NCI-H2029 (cell line): ENCODE results near the gene DLG4.
A peak's percentile ranks its signal among the peaks of the same experiment; 100 is the strongest.

Experiments used
- DNase-seq: peaks from one replicate; lab custom pipeline; 2025; lab: John Stamatoyannopoulos, UW

The DLG4 gene

DNA sequence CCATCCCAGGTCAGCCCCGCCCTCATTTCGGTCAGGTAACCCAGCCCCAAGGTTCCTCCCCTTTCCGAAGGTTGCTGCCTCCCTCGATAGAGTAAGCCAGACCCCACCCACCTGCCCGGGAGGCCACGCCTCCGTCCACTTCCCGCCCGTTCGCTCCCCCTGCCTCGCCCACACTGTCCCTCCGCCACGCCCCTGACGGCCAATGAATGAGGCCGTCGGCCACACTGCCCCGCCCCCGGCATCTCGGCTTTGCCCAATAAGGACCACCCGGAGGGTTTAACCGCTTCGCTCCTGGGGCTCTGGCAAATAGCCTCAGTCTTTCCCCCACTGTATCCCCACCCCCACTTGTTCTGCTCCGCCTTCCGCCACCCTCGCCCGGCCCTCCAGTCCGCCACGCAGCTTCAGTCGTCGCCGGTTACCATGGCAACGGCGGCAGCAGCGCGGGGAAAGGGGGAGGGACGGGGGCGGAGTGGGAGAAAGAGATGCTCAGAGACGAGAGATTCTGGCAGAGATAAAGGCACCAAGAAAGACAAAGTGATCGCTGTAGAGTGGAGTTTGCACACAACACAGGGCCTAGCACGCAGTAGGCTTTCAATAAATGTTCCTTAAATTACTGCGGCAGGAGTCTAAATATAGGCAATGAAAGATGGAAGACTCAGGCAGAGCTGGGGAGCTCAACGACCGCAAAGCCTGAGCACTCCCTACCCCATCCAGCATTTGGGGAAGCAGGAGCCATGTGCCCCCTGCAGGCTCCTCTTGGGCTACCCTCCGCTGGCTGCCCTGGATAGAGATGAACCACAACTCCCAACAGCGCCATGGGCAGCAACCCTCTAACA, 5.1 kb downstream of the DLG4 start:
- peak; percentile 85 for DNase-seq

DNA sequence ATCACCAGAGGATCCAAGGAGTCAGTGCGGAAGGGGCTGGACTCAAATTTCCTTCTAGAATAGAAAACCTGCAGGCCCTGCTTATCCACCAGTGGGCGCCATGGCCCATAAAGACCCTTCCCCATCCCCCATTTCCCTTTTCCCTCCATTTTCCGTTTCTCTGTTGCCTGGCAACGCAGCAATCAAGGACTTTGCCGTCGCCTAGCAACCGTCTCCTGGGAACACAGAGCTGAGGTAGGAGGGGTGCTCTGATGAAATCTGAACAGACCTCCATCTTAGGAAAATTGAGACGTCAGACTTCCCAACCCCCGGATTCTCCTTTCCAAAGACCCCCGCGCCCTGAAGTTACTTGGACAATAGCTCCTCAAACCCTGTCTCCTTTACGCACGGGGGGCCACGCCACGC, 5.7 kb downstream of the DLG4 start:
- DNase-seq = peak; percentile 74

DNA sequence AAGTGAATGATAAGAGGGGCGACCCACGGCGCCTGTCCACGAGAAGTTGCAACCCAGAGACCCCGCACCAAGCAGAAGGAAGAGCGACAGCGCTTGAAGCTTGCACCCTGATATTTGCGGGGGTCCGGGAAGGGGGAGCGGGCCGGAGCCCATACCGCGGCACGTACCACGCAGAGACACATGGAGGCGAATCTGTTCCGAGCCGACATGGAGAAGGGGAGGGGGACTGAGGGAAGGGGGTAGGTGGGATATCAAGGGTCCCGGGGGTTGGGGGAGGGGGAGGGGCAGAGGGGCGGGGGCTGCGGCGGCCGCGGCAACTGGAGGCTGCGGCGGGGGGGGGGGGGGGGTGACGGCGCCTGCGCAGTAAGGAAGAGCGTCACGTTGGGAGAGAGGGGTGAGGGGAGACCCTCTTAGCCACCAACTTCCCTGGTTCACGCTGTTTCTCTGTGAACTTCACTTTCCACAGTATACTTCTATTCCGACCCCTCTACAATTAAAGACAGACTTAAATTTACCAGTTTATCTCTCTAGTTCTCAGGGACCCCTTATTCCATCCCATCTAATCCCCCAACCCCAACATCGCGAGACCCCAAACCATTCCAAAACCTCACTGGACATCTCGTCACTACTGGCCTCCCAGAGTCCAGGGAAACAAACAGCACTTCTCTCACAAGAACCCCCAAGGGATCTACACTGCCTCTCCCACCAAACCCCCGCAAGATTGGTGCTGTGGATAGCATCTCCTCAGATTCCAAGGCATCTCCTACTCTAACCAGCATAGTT, 8.0 kb downstream of the DLG4 start:
- no peak for DNase-seq

DNA sequence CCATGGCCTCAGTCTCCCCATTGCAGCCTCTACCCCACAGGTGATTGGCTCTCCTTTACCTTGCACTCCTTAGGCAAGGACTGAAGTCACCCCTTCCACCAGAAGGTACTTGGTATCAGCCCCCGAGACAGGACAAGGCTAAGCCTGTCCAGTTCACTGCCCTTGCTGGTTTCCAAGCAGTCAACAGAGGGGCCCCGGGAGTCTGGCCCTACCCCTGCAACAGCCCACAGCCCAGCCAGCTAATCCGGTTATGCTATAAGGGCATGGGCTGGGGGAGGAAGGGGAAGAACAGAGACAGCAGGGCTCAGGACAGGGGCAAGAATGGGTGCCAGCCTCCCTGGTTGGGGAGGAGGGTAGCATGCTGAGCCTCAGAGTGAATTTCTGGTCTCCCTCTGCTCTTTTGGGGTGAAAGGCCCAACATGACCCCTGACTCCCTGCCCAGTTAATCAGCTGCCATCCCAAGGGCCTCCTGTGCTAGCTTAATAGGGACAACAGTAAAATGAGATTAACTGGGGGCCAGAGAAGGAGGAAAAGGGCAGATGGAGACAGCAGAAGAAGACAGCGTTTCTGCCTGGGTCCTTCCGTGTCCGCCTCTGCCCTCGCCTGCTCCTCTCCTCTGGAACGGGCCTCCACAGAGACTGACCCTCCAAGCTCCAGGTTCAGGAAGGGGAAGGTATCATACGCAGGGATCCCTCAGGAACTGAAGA, 10.7 kb downstream of the DLG4 start:
- DNase-seq = no peak

- no peak for DNase-seq
Observed at GRCh38 chr17:7208027-7208571, 11.5 kb downstream of the DLG4 start.

DNA sequence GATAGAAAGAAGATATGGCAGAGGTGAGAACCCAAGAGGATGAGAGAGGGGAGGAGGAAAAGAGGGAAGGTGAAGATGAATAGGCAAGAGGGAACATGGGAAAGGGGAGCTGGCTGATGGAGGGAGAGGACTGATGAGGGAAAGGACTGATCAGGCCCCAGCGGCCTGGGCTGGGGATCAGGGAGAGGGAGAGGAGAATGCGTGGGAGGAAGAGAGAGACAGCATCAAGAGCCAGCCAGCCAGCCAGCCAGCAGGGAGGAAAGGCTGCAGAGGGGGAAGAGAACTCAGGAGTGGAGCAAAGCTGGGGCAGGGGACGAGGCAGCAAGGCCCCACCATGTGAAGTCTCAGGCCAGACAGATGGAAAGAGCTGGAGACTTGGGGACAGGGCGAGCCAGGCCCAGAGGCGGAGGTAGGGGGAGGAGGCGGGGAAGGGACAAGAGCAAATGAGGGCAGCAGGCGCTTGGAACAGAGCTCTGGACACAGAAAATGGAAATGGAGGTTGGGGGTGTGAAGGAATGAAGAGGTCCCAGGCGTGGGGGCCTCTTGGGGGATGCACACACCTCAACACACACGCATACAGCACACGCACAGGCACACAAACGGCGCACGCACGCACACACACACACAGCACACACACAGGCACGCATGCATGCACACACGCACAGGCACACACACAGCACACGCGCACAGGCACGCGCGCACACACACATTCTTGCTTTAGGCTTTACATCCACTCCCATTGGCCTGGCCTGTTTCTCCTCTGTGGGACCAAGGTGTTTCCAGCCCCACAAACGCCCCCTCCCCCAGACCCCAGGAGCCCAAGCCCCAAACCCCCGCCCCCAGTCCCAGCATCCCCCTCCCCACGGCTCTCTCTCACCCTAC, 12.3 kb downstream of the DLG4 start:
- no peak for DNase-seq

DNA sequence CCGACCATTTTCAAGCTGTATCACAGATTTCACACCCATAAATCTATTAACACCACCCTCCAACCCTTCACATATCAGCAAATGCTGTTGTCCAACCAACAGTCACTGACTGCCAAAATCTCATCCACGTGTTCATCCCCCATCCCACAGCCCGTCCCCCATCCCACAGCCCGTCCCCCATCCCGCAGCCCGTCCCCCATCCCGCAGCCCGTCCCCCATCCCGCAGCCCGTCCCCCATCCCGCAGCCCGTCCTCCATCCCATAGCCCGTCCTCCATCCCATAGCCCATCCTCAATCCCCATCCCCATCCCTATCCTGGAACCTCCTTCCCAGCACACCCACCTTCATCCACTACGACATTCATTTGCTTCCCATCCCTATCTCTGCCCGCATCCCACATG, 14.1 kb downstream of the DLG4 start:
- DNase-seq = no peak

DNA sequence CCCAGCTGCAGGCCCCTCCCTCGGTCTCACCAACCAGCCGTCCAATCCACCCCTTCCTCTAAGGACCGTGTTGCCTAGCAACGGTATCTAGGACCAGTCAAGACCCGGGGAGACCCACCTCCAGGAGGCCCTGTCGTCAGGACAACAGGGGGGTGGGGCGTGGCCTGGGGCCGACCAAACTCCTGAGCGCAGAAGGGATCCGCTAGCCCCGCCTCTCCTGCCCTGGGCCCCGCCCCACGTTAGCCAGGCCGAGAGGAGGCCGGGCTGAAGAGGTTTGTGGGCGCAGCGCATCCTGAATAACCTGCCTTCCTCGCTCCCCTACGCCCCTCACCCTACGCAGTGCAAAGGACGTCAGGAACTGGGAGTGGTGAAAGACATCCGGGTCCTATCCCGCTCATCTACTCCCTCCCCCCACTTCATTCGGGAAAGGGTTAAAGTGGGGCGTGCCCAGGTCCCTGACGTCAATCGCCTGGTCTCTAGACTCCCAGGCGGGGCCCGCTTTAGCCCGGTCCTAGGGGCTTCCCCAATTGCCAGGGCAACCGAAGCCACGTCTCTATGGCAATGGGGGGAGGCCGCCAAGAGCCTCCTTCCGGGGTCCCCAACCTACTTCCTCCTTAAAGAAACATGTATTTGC, 14.7 kb downstream of the DLG4 start:
- DNase-seq = peak; percentile 30

- DNase-seq = no peak
Observed at GRCh38 chr17:7204336-7204735, 15.3 kb downstream of the DLG4 start.

DNA sequence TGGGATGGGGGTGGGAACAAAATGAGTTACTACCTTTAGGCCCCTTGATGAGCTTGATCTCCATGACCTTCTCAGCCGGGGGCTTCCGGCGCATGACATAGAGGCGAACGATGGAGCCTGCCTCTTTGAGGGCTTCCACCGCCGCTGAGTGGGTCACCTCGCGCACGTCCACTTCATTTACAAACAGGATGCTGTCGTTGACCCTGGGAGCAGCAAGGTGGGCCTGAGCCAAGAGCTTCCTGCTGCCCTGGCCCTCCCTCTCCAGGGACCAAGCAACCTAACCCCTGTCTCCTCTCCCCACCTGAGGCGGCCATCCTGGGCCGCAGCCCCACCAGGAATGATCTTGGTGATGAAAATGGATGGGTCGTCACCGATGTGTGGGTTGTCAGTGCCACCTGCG, 16.2 kb downstream of the DLG4 start:
- no peak for DNase-seq

DNA sequence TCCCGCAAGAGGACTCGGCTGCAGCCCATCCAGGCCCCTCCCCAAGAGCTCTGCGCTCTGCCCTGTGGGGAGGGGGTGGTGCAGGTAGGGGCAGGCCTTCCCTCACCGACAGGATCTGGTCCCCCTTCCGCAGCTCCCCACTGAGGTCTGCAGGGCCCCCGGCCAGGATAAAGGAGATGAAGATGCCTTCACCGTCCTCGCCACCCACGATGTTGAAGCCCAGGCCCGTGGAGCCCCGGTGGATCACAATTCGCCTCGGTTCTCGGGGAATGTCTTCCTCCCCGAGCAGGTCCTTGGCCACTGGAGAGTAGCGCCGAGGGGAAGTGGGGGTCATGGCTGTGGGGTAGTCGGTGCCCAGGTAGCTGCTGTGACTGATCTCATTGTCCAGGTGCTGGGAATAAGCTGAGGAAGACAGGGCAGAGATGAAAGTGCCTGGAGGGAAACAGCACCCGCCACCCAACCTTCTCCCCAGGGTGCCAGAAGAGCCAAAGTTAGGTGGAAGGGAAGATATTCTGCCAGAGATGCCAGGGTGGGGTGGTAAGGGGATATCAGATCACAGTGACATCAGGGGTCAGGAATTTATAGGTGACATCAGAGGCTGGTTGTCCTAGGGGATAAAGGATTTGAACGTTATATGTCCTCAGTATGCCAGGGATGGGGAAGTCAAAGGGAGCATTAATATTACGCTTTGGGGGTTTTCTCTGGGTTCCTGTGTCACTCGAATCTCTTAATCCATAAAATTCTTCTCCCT, 22.8 kb downstream of the DLG4 start:
- no peak for DNase-seq

DNA sequence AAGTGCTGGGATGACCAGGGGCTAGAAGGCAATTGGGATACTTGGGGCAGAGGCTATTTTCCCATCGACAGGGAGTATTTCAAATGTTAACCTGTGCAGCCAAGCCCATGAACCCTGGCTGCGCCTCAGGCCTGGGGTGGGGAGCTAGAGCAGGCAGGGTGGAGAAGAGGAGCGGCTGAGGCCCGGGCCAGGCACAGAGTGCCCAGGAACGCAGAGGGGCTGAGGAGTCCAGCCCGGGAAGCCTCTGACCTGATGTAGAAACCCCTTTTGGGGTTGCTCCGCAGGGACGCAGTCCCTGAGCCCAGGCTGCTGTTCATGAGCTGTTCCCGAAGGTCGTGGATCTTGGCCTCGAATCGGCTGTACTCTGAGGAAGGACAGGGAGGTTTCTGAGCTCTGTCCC, 23.7 kb downstream of the DLG4 start:
- no peak for DNase-seq

GRCh38 chr17:7192271-7192937, 27.2 kb downstream of the DLG4 start:
- DNase-seq = no peak

DNA sequence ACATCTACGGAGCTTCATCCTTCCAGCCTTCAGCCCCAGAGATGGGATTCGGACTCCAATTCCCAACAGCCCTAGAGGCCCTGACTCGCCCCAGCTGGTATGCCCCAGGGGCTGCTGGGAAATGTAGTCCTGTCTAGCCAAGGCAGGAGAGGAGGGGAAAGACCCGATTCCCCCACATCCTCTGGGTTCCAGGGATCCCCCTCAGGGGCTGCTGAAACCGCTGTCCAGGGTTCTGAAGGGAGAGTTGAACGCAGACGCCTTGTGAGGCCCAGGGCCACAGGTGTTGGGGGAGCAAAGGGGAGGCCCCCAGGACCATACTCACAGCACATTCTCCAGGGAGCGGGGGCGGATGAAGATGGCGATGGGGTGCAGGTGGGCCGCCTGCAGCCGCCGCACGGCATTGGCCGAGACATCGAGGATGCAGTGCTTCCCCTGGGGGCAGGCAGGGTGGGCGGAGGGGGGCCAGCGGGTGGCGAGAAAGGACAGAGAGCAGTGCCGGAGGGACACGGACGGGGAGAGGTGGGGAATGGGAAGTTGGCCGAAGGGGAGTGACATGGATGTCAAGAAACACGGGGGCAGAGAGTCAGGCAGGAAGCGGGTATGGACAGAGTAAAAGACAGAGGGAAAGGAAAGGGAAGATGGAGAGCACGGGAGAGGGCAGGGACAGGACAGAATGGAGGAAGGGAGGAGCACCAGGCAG, 27.9 kb downstream of the DLG4 start:
- no peak for DNase-seq

GRCh38 chr17:7191069-7191468, 28.6 kb downstream of the DLG4 start:
- DNase-seq = no peak

GRCh38 chr17:7190276-7190917, 29.2 kb downstream of the DLG4 start:
- no peak for DNase-seq

GRCh38 chr17:7186241-7186640, 33.4 kb downstream of the DLG4 start:
- no peak for DNase-seq

GRCh38 chr17:7184647-7185046, 35.0 kb downstream of the DLG4 start:
- DNase-seq = no peak

GRCh38 chr17:7184091-7184488, 35.5 kb downstream of the DLG4 start:
- DNase-seq = no peak
